HG02763 (cell line): ENCODE results near the gene PASD1.

Experiments used
- ATAC-seq: cut with Tn5 transposase; IDR thresholded peaks from one replicate; pipeline ENCODE4 v1.9.1; 2021; ENCODE audit warnings: mild to moderate bottlenecking, moderate library complexity; ENCODE audit not compliant: unreplicated experiment

The PASD1 gene

DNA sequence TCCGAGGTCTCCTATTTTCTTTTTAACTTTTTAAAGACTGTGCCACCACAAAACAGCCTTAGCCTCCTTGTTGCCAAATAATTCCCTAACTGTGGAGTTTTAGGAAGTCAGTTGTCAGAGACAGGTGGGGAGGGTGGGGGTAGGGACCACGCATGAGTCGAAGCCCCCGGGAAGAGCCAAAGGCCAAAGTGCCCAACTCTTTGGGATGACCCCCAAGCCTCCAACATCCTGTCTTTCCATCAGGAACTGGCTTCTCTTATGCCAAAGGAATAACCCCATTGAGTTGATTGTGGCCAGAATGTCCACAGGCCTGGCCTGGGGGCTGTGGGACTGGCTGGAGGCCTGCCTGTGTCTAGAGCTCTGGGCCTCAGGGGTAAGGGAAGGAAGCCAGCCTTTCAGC is 137.6 kb downstream of the PASD1 start:
- no peak for ATAC-seq

GRCh38 chrX:151701531-151701930 is 138.1 kb downstream of the PASD1 start:
- no peak for ATAC-seq

GRCh38 chrX:151702026-151702714 is 138.7 kb downstream of the PASD1 start:
- ATAC-seq = no peak

GRCh38 chrX:151702741-151703340 is 139.4 kb downstream of the PASD1 start:
- ATAC-seq = no peak

DNA sequence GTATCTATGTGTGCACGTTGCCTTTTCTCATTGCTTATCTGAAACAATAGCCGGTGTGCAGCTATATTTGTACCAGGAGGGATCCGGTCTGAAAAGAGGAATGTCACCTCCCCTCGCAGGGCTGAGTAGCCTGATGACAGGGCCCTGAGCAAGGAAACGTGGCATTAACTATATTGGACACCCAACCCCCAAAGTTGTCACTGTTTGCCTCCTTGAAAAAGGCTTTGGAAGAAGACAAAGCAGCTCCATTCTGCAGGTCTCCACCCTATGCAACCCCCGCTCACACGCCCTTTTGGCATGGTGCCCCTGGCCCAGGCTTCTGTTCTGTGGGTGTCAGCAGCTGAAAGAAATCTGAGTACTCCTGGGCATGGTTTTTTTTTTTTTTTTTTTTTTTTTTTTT is 140.0 kb downstream of the PASD1 start:
- ATAC-seq = no peak

DNA sequence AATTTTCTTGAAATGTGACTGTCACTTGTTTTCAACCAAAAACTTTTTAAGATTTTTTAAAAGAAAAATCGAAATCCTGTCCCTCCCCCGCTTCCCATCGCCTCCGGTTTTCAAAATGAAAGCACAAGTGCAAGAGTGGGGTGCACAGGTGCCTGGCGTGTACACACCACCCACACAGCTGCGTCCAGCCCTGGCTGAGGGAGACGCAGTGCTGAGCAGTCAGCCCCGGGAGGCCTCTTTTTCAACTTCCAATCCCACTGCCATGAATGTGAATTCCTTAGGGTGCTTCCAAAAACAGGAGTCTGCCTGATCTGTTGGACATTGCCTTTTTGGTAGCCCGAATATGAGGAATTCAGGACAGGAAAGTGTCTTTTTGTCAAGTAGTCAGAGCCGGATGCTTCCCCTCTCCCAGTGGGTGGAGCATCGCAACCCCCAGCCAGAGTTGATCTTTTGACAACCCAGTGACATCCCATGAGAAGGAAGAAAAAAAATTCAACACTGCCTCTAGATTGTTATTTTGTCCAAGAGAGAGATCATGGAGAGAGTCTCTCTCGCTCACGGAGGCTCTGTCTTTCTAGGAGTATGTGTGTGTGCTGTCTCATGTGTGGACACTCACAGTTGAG is 140.7 kb downstream of the PASD1 start:
- ATAC-seq = no peak

- no peak for ATAC-seq
These were observed 145.3 kb downstream of the PASD1 start for GRCh38 chrX:151708821-151709220.

- no peak for ATAC-seq
These were observed 147.0 kb downstream of the PASD1 start for GRCh38 chrX:151710457-151710856.

DNA sequence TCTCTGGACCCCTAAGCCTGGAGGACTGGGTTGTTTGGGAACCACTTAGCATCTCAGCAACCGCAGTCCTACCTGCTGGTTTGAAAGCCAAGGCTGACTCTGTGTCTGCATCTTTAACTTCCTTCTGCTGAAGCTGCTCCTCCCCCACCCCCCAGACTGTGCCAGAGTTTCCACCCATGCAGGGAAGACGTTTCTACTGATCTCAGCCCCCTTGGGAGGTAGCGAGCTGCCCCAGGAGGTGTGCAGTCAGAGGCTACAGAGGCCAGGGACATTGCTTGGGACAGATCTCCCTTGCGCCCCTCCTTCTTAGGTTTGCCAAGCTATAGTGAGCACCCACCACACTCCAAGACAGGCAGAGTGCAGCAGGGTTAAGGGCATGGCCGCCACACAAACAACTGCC is 147.7 kb downstream of the PASD1 start:
- ATAC-seq = no peak

DNA sequence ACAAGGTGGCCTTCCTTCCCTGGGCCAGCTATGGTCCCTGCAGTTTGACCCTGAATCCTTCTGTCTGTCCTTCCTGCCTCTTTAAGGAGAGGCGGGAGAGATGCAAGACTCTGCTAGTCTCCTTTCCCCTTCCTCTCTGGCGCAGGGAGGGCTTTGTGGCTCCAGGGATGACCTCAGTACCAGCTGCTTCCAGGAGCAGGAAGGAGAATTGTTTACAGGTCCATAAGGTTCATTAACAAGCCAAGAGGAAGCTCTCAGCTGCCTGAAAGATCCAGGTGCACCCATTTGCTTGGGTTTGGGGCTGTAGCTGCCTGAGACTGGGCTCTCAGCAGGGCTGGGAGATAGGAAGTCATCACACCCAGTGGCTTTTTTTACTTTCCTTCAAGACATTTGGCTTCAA is 148.3 kb downstream of the PASD1 start:
- no peak for ATAC-seq

DNA sequence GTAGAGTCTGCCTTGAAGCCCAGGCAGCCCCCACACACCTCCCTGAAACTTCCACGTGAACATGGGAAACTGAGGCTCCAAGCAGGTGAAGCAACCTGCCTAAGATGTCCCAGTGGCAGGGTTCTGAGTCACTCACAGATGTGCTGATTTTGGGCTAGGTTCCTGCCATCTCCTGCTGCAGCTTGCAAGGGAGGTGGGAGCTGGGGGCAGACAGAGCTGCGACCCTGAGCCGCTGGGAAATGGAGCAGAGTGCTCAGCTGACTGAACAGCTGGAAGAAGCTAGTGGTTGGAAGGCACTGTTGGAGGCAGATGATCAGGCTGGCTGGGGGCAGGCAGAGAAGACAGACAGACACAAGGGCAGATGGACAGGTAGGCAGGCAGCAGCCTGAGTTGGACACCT is 148.8 kb downstream of the PASD1 start:
- no peak for ATAC-seq

DNA sequence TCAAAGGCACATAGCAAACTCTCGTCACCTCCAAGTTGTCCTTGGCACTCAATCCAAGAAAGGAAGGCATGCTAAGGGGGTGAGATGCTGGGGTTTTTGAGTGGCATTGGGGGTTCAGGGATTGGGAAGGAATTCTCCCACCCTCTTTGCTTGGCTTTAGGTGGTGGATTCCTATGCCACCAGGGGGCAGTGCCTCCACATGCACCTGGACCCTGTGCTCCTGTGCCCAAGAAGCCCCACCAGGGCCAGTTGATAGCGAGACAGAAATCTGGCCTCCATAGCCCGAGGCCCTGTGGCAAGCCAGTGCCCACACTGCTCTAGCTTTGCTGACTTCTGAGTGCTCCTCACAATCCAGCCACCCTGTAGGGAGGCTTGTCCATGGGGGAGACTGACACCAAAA is 150.4 kb downstream of the PASD1 start:
- no peak for ATAC-seq

DNA sequence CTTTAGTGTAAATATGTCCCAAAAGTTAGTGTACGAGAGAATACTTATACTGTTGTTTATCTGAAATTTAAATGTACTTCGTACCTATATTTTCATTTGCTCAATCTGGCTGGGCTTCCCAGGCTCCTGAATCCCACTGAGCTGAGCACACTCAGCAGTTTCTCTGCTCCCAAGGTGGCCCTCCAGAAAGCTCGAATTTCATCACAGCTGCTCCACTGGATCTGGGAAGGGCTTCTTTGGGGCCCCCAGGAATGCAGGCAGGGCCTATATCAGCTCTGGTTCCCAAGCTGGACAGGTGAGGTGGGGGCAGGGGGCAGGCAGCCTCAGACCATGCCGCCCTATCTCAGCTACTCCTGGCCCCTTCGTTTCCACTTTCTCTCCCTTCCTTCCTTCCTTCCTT is 150.9 kb downstream of the PASD1 start:
- no peak for ATAC-seq

GRCh38 chrX:151715752-151716151 is 152.3 kb downstream of the PASD1 start, which contains the start of gene FATE1:
FATE1 (plus strand) TSS chrX:151716035; CDS start chrX:151716120, 85 bp downstream.
- ATAC-seq = no peak

GRCh38 chrX:151722241-151722846 is 158.9 kb downstream of the PASD1 start:
- ATAC-seq = no peak

DNA sequence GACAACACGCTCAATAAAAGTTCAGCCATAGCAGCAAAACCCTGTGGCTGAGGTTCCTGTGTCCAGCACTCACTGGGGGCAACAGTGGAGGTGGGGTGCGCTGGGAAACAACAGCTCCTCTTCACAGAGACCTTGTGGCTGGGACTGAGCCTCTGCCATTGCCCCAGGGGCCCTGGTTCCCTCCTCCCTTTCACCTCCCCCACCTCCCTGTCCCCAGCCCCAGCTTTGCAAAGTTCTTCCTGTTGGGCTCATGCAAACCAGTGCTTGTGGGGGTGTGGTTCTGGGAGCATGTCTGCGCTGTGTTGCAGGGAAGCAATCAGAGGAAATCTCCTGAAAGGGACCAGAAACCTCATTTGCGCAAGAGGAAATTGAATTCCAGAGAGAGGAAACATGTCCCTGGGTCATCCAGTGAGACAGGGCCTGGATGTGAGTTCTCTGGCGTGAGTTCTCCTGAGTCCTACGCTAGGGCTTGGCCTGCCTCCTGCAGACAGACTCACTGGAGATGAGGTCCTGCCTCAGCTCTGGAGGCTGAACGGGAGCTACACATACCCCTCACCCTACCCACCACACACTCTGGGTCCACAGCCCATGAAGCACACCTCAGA is 159.8 kb downstream of the PASD1 start:
- no peak for ATAC-seq

DNA sequence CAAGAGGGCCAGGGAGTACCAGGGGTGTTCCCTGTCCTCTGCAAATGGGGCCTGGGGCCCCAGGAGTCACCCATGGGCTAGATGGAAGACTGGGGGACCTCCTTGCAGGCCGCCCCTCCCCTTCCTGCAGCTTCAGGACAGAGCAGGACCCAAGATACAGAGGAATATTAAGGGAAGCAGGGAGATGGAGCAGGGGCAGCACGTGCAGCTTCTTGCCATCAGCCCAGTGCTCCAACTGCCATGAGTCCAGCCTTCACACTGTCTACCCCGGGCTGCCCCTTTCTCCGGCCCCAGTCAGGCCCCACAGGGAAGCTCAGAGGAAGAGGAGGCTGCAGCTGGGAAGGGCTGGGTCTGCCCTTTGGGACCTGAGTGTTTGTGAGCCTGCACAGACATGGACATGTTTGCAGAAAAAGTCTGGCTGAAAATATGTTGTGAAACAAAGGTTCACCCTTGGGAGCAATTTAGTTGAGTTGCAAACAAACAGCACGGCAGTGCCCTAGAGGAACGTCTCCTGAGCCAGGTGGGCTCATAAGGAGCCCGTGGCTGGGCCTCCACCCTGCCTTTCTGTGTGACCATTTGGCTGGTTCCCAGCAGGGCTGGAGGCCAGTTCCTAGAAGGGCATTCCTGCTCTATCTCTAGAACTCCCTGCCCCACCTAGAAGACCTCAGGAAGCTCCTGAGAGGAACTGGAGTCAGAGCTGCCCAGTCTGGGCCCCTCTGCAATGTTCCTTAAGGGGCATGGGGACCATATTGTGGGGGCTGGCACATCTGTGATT is 161.3 kb downstream of the PASD1 start:
- ATAC-seq = no peak

GRCh38 chrX:151725338-151725614 is 161.8 kb downstream of the PASD1 start:
- no peak for ATAC-seq
